DMS114 treated with DMSO at 0.1 percent for 48 hours (cell line): ENCODE results near the gene CTIF.

Experiments
- DNase-seq: peaks from one replicate; lab custom pipeline; 2025; ENCODE audit not compliant: unreplicated experiment; lab: John Stamatoyannopoulos, UW

Gene CTIF

GRCh38 chr18:48573632-48574283, 34.9 kb downstream of the CTIF start:
- DNase-seq, result no peak

DNA sequence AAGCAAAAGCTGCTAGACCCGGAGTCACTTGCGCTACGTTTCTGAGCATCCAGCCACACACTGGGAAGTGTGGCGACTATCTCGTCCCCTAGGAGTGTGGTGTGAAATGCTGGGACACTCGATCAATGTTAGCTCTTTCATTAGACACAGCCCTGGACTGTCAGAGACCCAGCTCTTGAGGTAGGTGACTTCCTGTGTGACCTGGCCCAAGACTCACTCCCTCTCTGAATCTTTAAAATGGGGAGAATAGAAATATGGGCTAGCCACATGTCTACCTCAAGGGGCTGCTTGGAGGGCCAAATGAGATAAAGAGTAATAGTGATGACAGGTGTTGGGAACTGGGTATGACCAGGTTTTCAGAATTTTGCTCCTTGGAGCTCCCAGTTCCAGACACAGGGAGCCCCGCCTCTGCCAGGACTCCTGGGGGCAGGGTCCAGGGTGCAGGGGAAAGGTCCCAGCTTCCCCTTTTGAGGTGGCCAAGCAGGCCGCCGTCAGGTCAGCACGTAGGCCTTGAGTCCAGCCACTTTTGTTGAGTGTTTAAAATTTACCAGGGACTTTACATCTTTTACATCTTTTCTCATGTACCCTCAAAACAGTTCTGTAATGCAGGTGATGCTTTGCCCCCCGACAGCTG, 36.0 kb downstream of the CTIF start:
- DNase-seq, result no peak

GRCh38 chr18:48575301-48575657, 36.4 kb downstream of the CTIF start:
- DNase-seq, result no peak

- no peak for DNase-seq
Observed at GRCh38 chr18:48575658-48576456, 37.0 kb downstream of the CTIF start.

- no peak for DNase-seq
Observed at GRCh38 chr18:48576457-48576771, 37.6 kb downstream of the CTIF start.

GRCh38 chr18:48577478-48578190, 38.8 kb downstream of the CTIF start:
- no peak for DNase-seq

- DNase-seq, result no peak
Observed at GRCh38 chr18:48578289-48578688, 39.5 kb downstream of the CTIF start.

DNA sequence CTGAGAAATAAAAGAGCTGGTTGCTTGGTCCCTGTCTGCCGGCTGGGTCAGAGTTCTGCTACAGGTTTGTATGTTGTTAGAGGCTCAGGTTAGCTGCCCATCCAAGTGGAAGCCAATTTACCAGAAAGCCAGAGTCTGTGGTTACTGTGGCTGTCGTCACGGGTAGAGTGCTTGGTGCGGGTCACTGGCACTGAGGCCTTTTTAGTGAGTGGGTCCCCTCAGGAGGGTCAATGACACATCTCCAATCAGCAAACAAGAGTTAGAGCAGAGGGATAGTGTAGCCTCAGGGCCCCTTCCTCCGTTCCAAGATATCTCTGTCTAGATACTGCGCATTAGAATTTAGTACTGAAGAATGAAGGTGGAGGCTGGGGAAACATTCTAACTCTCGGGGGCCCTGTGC, 41.2 kb downstream of the CTIF start:
- DNase-seq, result no peak

DNA sequence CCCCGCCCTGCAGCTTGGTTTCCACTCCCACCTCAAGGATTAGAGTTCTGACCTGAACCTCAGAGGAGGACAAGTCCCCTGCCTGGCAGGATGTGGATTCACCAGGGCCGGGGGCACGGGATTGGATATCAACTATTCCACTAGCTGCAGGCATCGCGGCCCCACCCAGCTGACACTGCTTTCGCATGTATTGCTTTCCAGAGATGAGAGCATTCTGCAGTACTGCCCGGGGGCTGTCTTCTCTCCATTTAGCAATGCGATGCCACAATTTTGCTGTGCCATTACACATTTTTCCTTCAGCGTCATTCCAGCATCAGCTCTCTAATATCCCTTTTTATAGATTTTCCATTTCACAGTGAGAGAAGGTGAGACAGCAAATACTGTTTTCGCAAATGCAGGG, 42.0 kb downstream of the CTIF start:
- no peak for DNase-seq

- DNase-seq, result no peak
Observed at GRCh38 chr18:48581206-48581605, 42.4 kb downstream of the CTIF start.

DNA sequence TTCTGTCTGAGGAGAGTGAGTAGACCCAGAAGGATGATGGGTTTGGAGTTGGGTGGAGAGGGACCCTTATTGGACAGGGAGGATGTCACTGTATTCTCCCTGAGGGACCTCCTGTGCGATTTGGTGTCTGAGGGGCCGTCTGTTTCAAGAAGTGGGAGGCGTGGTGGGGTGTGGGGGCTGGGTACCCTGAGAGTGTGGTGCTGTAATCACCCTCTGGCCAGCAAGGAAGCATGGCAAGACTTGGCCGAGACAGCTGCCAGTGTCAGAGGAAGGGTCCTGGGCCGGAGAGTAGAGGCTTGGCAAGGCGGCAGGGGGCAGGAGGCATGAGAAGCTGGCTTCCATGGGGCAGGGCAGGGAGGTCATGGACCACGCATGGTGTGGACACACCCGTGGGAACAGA, 43.1 kb downstream of the CTIF start:
- no peak for DNase-seq

DNA sequence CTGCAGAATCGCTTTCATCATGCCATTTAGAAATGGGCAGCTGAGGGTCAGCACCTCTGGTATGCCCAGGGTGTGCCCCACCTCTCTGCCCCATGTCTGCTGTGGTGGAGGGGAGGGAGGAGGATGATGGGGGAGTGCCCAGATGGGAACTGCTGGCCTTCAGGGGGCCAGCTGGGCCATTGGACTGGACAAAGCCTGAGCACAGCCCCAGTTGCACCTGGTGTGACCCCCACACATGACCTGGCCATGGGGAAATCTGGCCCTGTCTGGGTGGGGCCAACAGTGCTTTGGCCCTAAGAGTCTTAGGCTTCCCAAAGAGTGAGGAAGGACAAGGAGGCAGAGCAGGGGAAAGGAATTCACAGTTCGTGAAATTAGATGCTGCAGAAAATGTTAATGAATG, 44.1 kb downstream of the CTIF start:
- DNase-seq, result no peak

DNA sequence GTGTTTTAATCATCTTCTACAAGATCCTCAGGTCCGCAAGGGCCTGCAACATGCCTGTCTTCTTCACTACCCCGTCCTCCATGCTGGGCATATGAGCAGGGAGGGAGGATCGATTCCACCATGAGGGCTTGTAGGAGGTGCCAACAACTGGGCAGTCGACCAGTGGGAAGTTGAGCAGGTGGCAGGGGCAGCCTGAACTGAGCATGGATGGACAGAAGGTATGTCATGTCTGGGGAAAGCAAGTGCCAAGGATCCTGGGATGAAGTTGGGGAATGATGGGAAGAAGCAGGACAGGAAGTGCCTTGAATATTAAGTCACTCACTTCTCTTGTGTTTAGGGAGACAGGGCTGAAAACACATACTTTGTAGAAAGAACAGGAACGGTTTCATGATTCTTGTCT, 44.7 kb downstream of the CTIF start:
- no peak for DNase-seq

DNA sequence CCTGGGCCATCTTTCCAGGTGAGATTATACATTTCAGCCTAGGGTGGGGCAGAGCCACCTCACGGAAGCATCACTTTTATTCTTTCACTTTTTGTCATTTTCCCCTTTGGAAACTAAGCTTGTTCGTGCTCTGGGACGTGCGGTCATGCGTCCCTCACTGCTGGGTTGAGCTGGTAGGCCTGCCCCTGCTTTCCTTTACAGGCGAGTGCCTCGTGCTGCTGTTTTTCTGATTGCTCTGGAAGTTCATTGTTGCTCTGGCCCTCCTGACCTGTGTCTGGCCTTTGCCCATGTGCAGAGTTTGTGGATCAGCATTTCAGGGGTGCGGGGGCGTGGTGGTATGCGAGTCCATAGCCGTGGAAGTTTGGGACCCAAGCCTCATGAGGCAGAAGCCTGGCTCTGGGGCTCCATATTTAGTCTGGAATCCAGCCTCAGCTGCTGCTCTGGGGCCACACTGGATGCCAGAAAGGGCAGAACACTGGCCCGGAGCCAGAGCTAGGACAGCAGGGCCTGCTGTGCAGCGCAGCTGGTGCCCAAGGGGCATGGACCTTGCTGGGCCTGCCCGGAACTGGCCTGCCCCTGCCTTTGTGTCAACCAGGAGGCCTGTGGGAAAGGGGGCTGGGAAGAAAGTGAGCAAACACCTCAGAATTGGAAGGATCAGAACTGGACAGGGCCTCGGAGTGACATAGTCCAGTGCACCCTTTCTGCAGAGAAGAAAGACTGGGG, 51.1 kb downstream of the CTIF start:
- no peak for DNase-seq

DNA sequence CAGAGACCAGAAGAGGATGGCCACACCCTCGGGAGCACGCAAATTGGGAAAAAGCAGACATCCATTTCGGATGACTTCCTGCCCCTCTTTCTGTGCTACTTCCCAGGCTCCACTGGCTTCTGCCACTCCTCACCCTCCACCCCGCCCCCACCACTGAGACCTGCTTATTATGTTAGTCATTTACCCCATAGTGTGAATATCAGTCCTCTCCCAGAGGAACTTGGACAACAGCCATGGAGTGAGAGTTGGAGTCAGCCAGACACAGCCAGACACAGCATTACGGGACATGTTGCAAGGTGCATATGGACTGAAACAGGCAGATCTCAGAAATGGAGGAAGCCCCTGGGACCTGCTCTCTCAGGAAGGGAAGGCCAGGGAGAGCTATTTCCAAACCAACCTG, 51.8 kb downstream of the CTIF start:
- DNase-seq, result no peak

DNA sequence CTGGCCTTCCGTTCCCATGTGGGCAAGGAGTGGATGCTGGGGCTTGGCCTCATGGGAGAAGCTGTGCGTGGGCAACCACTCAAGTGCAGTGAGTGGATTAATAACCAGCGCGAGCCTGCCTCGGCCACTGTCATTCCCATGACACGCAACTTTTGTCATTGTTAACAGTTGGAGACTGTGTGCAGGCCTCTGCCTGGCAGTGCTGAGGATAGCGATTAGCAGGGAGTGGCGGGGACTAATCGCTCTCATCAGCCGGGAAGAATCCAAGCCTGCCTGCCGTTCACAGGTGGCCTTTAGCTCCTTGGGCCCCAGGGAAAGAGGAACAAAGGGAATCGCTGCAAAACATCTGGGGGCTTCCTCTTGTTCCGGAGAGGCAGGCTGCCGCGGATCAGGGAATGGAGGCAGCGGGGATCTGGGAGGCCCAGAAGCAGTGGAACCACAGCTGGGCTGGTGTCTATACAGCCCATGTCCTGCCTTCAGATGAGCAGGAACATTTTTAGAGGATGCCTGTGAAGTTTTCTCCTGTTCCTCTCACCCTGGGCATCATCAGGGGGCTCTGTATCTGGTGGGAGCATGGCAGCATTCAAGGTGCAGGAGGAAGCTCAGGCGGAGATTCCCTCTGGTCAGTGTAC, 53.8 kb downstream of the CTIF start:
- DNase-seq, result no peak

DNA sequence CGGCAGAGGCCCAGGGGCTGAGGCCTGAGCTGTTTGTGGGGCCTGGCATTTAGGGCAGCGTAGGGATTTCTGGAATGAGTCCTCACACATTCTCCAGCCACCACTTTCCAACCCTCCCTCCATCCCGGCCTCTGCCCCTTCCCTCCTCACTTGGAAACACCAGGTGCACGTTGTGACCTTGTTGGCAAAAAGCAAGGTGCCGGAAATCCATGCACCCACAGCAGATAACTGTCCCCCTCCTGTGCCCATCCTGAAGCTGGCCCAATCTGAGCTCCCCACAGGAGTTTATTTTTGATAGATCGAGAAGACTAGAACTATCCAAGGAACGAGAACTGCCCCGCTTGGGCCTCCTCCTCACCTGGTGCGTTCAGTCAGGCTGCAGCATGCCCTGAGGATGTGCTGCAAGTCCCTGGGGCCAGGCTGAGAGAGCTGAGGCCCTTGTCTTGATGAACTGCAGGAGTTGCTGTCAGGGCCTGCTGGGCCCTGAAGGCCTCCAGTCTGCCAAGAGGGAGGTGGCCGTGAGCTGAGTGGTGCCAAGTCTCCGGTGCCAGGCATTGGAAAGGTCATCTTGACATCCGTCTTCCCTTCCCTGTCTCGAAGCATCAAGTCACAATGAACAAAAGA, 55.8 kb downstream of the CTIF start:
- no peak for DNase-seq

DNA sequence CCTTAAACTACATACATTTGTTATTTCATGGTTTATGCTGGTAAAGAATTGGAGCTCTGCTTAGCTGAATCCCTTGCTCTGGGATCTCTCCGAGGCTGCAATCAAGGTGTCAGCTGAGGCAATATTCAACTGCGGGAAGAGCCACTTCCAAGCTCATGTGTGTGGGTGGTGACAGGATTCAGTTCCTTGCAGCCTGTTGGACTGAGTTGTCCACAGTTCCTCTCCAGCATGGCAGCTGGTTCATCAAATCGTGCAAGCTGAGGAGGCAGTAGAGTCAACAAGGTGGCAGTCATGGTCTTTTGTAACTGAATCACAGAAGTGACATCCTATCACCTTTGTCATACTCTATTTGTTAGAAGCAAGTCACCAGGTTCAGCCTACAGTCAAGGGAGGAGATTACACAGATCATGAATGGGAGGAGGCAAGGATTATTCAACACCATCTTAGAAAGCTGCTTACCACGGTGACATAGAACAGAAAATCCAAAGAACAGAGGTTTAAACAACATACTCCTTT, 56.9 kb downstream of the CTIF start:
- no peak for DNase-seq

DNA sequence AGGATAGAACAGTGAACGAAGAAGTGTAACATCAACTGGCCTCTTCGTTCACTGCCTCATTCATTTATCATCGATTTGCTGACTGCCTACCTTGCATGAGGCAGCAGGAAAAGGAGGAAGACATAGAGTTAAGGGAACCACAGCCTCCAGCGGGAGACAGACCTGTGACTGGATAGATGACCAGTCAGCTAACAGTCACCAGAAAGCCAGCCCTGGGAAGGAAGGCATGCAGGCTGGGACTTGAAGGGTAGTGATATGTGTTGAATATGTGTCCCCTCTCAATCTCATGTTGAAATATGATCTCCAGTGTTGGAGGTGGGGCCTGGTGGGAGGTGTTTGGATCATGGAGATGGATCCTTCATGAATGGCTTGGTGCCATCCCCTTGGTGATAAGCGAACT, 58.3 kb downstream of the CTIF start:
- no peak for DNase-seq

- DNase-seq, result no peak
Observed at GRCh38 chr18:48597671-48598070, 58.8 kb downstream of the CTIF start.
